Osteocyte (in vitro differentiated cells): ENCODE results near the gene BPIFB1. TPM values are rescaled to one million over a fixed set of nuclear protein-coding genes. Genes with fewer than 3 reads are reported as not detected.
A peak's percentile ranks its signal among the peaks of the same experiment; 100 is the strongest.

ENCODE experiments used
- DNase-seq: peaks from one replicate; pipeline ENCODE4 v3.0.0; 2021; ENCODE audit warnings: mixed read lengths; ENCODE audit not compliant: unreplicated experiment; ENCODE audit errors: extremely low spot score
- H3K27ac Mint-ChIP-seq: one replicate; pipeline ENCODE4 v1.8.0; 2021; ENCODE audit warnings: mild to moderate bottlenecking, mixed read lengths; ENCODE audit not compliant: unreplicated experiment
- H3K27me3 Mint-ChIP-seq: one replicate; pipeline ENCODE4 v1.8.0; 2021; ENCODE audit warnings: mixed read lengths; ENCODE audit not compliant: unreplicated experiment
- H3K36me3 Mint-ChIP-seq: one replicate; pipeline ENCODE4 v1.8.0; 2021; ENCODE audit warnings: mixed read lengths; ENCODE audit not compliant: unreplicated experiment
- H3K4me1 Mint-ChIP-seq: one replicate; pipeline ENCODE4 v1.8.0; 2021; ENCODE audit warnings: mixed read lengths; ENCODE audit not compliant: unreplicated experiment
- H3K4me3 Mint-ChIP-seq: one replicate; pipeline ENCODE4 v1.8.0; 2021; ENCODE audit warnings: mild to moderate bottlenecking, moderate library complexity, mixed read lengths; ENCODE audit not compliant: unreplicated experiment
- H3K9me3 Mint-ChIP-seq: one replicate; pipeline ENCODE4 v1.8.0; 2021; ENCODE audit warnings: mixed read lengths; ENCODE audit not compliant: unreplicated experiment
- CTCF ChIP-seq: fragments of 200-600 bp; sonication (generic); IDR thresholded peaks from 2 replicates; pipeline ENCODE4 v1.5.0; 2021; ENCODE audit warnings: antibody characterized with exemption, mild to moderate bottlenecking, moderate library complexity
- total RNA-seq: library from RNA; stranded (reverse); gene quantifications from 2 replicates; pipeline ENCODE4 v1.2.1, GENCODE V29; 2021

BPIFB1 gene
- total RNA-seq, 1 donor from 2014 or later: not detected

- Mint-ChIP-seq H3K4me1 (no peaks in the 10 kb centered on the region), H3K4me3 (no peak overlapping the region), H3K27ac (no peak overlapping the region), H3K27me3 (peaks cover 36% of the 10 kb centered on the region), H3K9me3 (no peaks in the 10 kb centered on the region), H3K36me3 (no peaks in the 10 kb centered on the region)
- no peak for TF ChIP-seq CTCF
- DNase-seq: no peak
These were observed 8.4 kb downstream of the BPIFB1 start for GRCh38 chr20:33291416-33291815.

- no peaks in the 10 kb centered on the region for H3K4me1 Mint-ChIP-seq
- H3K9me3 Mint-ChIP-seq: no peaks in the 10 kb centered on the region
- no peak overlapping the region for H3K4me3 Mint-ChIP-seq
- TF ChIP-seq CTCF: peak; percentile 77
- no peak overlapping the region for H3K27ac Mint-ChIP-seq
- no peaks in the 10 kb centered on the region for H3K36me3 Mint-ChIP-seq
- peaks cover 41% of the 10 kb centered on the region for H3K27me3 Mint-ChIP-seq
- no peak for DNase-seq
These were observed 8.9 kb downstream of the BPIFB1 start for GRCh38 chr20:33291830-33292355.

GRCh38 chr20:33296206-33296605, 13.2 kb downstream of the BPIFB1 start:
- Mint-ChIP-seq H3K4me3 (no peak overlapping the region), H3K9me3 (no peaks in the 10 kb centered on the region)
- TF ChIP-seq CTCF: no peak

GRCh38 chr20:33298391-33298790, 15.4 kb downstream of the BPIFB1 start:
- Mint-ChIP-seq H3K27ac (no peak overlapping the region), H3K9me3 (no peaks in the 10 kb centered on the region), H3K27me3 (peaks cover 40% of the 10 kb centered on the region), H3K4me1 (no peaks in the 10 kb centered on the region), H3K4me3 (no peak overlapping the region), H3K36me3 (no peaks in the 10 kb centered on the region)
- DNase-seq: no peak
- no peak for TF ChIP-seq CTCF

More at GRCh38 chr20:33296206-33296605, 13.2 kb downstream of the BPIFB1 start:
- H3K4me1 Mint-ChIP-seq: no peaks in the 10 kb centered on the region
- H3K27me3 Mint-ChIP-seq: peaks cover 39% of the 10 kb centered on the region
- DNase-seq: no peak
- no peak overlapping the region for H3K27ac Mint-ChIP-seq
- H3K36me3 Mint-ChIP-seq: no peaks in the 10 kb centered on the region

- no peaks in the 10 kb centered on the region for H3K9me3 Mint-ChIP-seq
- no peak overlapping the region for H3K4me3 Mint-ChIP-seq
- H3K27me3 Mint-ChIP-seq: peaks cover 38% of the 10 kb centered on the region
- no peak overlapping the region for H3K27ac Mint-ChIP-seq
- no peaks in the 10 kb centered on the region for H3K4me1 Mint-ChIP-seq
- H3K36me3 Mint-ChIP-seq: no peaks in the 10 kb centered on the region
- peak; percentile 89 for DNase-seq
- TF ChIP-seq CTCF: peak; percentile 86
These were observed 16.1 kb downstream of the BPIFB1 start for GRCh38 chr20:33299111-33299603.
